ENCODE results near the gene ZBTB21. TPM values are rescaled to one million over a fixed set of nuclear protein-coding genes. Genes with fewer than 3 reads are reported as not detected.

Gene ZBTB21
- total RNA-seq, 1 experiment from 2014 or later: 17.9 TPM

DNA sequence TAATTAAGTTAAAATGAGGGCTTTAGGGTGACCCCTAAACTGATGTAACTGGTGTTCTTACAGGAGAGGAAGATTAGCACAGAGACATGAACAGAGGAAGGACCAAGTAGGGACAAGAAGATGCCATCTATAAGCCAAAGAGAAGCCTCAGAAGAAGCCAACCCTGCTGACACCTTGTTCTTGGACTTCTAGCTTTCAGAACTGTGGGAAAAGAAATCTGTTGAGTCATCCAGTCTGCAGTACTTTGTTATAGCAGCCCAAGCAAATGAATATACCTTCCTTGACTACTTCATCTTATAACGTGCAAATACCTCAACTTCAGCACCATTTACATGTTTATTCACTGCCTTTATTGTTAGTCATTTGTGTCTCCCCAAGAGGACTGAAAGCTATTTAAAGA, 3.4 kb downstream of the ZBTB21 start:
- ATAC-seq (no peak), DNase-seq (ENCODE audit: low read depth, low spot score) (no peak)
- Histone ChIP-seq H3K9me3 (ENCODE audit: control insufficient read depth, insufficient read depth, low read depth, low read length) (no peaks in the 10 kb centered on the region), H3K27ac (ENCODE audit: low read length) (no peak overlapping the region), H3K4me1 (ENCODE audit: control insufficient read depth, insufficient read depth, low read length) (no peaks in the 10 kb centered on the region; the same call in 1 of the 2 replicates), H3K36me3 (ENCODE audit: control insufficient read depth, insufficient read depth, low read length) (no peaks in the 10 kb centered on the region; the same call in 1 of the 2 replicates), H3K4me3 (ENCODE audit: low read depth in 2 of 2, low read length in 2 of 2) (no peak overlapping the region), H3K27me3 (ENCODE audit: control insufficient read depth, insufficient read depth, low read length) (no peaks in the 10 kb centered on the region)
- ChIA-PET CTCF (no interaction called here), POLR2A (no interaction called here)
- no TSS peak for BruUV-seq (replicated peaks)
- no peak for TF ChIP-seq SIN3A (IDR thresholded peaks at IDR 0.05; ENCODE audit: borderline replicate concordance, insufficient read depth, low read depth, low read length)
- TF ChIP-seq TCF7L2 (IDR thresholded peaks at IDR 0.05; ENCODE audit: low read depth, low read length): no peak
- TF ChIP-seq POLR2AphosphoS5 (IDR thresholded peaks at IDR 0.05; ENCODE audit: low read depth, low read length): no peak
- TF ChIP-seq, protein P1, sequence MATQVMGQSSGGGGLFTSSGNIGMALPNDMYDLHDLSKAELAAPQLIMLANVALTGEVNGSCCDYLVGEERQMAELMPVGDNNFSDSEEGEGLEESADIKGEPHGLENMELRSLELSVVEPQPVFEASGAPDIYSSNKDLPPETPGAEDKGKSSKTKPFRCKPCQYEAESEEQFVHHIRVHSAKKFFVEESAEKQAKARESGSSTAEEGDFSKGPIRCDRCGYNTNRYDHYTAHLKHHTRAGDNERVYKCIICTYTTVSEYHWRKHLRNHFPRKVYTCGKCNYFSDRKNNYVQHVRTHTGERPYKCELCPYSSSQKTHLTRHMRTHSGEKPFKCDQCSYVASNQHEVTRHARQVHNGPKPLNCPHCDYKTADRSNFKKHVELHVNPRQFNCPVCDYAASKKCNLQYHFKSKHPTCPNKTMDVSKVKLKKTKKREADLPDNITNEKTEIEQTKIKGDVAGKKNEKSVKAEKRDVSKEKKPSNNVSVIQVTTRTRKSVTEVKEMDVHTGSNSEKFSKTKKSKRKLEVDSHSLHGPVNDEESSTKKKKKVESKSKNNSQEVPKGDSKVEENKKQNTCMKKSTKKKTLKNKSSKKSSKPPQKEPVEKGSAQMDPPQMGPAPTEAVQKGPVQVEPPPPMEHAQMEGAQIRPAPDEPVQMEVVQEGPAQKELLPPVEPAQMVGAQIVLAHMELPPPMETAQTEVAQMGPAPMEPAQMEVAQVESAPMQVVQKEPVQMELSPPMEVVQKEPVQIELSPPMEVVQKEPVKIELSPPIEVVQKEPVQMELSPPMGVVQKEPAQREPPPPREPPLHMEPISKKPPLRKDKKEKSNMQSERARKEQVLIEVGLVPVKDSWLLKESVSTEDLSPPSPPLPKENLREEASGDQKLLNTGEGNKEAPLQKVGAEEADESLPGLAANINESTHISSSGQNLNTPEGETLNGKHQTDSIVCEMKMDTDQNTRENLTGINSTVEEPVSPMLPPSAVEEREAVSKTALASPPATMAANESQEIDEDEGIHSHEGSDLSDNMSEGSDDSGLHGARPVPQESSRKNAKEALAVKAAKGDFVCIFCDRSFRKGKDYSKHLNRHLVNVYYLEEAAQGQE (IDR thresholded peaks at IDR 0.05; ENCODE audit: insufficient read depth in 1 of 2, low read depth in 2 of 2, low read length in 1 of 2): no peak
- TF ChIP-seq CTCF (IDR thresholded peaks at IDR 0.05): no peak
- intact Hi-C loops (cut with micrococcal nuclease; ENCODE audit: unreplicated experiment): no loop called here
- in situ Hi-C loops (cut with HindIII; ENCODE audit: low pct_unique_long_range_greater_than_20kb, low sequenced_read_pairs): no loop called here

DNA sequence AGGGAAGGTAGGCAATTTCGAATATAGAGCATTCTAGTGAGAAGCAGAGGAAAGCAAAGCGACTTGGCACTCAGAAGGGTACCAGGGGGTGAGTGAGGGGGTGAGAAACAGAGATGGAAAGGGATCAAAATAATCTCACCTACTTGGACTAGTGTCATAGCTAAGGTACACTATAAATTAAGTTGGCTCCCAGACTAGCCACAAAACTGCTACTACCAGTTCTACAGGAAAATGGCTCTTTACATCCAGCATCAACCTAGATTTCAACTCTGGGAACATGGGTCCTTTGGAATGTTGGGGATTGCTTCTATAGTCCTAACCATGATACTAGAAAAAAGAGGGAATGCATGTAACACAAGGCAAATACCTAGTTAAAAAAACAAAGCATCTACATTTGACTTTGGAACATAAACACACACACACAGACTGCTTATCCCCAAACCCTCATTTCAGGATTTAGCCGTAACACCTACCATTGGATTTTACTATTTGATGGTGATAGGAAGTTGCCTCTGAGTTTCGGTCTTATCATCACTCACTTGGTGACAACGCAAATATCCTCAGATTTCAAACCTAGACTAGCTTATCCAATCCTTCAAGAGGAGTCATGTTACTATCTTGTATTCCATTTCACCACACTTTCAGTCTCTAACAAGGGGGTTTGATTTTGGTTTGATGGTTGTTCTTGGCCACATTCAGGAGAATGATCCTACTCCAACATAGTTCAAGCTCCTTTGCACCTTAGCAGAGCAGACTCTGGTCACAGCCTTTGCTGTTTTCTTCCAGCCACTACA, 5.6 kb downstream of the ZBTB21 start:
- ATAC-seq: no peak
- Histone ChIP-seq H3K4me1 (ENCODE audit: control insufficient read depth, insufficient read depth, low read length) (no peaks in the 10 kb centered on the region; the same call in 1 of the 2 replicates), H3K4me3 (ENCODE audit: low read depth in 2 of 2, low read length in 2 of 2) (no peak overlapping the region), H3K36me3 (ENCODE audit: control insufficient read depth, insufficient read depth, low read length) (no peaks in the 10 kb centered on the region; the same call in 1 of the 2 replicates), H3K27ac (ENCODE audit: low read length) (no peak overlapping the region), H3K27me3 (ENCODE audit: control insufficient read depth, insufficient read depth, low read length) (no peaks in the 10 kb centered on the region), H3K9me3 (ENCODE audit: control insufficient read depth, insufficient read depth, low read depth, low read length) (no peaks in the 10 kb centered on the region)
- no peak for DNase-seq (ENCODE audit: low read depth, low spot score)
- CTCF ChIA-PET: interaction anchor here (0.7 kb wide), 1 partner anchor 456 kb away, joined by 6 read pairs; no protein-coding TSS in a partner anchor
- no TSS peak for BruUV-seq (replicated peaks)
- TF ChIP-seq CTCF (IDR thresholded peaks at IDR 0.05) (no peak), POLR2AphosphoS5 (IDR thresholded peaks at IDR 0.05; ENCODE audit: low read depth, low read length) (no peak), SIN3A (IDR thresholded peaks at IDR 0.05; ENCODE audit: borderline replicate concordance, insufficient read depth, low read depth, low read length) (no peak), TCF7L2 (IDR thresholded peaks at IDR 0.05; ENCODE audit: low read depth, low read length) (no peak)
- TF ChIP-seq, protein P1 (IDR thresholded peaks at IDR 0.05; ENCODE audit: insufficient read depth in 1 of 2, low read depth in 2 of 2, low read length in 1 of 2): no peak
- intact Hi-C loops (cut with micrococcal nuclease; ENCODE audit: unreplicated experiment): no loop called here
- in situ Hi-C loops (cut with HindIII; ENCODE audit: low pct_unique_long_range_greater_than_20kb, low sequenced_read_pairs): no loop called here
- POLR2A ChIA-PET: no interaction called here
